GM12872 (cell line): ENCODE measurements around the gene ARL6IP6.

Experiments used
- TF ChIP-seq, protein P1 (sequence below): IDR thresholded peaks from 3 replicates; pipeline ENCODE4 v1.5.1; 2011; ENCODE audit warnings: low read depth, mild to moderate bottlenecking, low read length, moderate library complexity; ENCODE audit not compliant: insufficient read depth

Gene ARL6IP6

DNA sequence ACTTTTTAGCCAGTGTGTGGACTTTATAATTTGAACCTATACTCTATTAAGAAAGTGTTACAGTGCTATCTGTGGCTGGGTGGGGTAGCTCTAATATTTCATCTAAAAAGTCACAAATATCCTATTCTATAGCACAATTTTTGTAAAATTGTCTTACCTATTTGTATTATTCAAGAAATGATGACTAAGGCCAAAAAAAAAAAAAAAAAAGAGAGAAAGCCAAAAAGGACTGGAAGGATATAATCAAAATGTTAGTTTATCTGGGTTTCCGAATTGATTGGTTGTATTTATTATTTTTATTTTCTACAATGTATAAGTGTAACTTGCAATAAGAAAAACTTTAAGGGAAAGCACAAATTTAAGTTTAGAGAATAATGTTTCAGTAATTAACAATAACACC, 5.5 kb downstream of the ARL6IP6 start:
- TF ChIP-seq, protein P1, sequence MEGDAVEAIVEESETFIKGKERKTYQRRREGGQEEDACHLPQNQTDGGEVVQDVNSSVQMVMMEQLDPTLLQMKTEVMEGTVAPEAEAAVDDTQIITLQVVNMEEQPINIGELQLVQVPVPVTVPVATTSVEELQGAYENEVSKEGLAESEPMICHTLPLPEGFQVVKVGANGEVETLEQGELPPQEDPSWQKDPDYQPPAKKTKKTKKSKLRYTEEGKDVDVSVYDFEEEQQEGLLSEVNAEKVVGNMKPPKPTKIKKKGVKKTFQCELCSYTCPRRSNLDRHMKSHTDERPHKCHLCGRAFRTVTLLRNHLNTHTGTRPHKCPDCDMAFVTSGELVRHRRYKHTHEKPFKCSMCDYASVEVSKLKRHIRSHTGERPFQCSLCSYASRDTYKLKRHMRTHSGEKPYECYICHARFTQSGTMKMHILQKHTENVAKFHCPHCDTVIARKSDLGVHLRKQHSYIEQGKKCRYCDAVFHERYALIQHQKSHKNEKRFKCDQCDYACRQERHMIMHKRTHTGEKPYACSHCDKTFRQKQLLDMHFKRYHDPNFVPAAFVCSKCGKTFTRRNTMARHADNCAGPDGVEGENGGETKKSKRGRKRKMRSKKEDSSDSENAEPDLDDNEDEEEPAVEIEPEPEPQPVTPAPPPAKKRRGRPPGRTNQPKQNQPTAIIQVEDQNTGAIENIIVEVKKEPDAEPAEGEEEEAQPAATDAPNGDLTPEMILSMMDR, result no peak

DNA sequence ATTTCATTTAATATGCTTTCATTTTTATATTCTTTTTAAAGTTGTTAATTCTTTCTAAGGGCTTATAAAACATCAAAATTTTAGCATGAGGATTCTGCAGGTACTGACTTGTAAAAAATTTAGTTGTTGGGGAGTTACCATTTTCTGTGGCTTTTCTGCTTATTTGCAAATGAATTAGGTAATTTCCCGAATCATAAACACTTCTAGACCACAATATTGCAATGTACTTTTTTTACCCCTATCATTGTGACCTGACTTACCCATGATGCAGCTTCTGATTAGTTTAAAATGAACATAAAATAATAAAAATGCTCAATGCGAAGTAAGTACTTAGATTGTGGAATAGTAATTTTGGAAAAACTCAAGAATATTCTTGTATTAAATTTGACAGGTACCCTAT, 11.4 kb downstream of the ARL6IP6 start:
- TF ChIP-seq, protein P1, result no peak

DNA sequence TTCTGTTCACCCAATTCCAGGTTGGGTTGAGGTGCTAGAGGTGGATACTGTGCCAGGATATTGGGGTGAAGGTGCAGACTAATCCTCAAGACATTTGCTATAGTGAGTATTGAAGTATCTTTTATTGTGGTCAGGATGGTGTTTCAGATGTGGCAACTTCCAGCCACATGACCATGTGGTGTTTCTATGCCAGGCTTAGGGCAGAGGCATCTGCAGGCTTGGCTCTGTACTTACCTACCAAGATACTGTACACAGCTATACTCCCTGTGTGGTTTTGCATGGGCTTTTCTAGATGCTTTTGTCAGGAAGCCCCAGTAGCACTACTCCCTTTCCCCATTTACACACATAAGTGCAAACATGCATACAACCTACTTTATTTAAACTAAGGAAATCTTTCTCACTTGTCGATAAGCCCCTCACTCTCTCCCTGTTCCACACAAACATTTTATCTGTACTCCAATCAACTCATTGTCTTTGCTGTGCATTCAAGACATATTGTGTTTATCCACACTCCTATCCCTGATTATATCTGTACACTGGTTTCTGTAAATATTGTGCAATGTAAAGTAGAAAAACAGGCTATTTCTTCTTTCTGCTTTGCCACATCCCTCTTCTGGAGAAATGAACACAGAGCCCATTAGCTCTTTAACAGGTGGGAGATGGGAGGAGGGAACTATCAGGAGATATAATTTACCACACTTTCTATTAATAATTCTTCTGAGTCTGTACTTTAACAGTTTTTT, 12.3 kb downstream of the ARL6IP6 start:
- TF ChIP-seq, protein P1, result no peak

DNA sequence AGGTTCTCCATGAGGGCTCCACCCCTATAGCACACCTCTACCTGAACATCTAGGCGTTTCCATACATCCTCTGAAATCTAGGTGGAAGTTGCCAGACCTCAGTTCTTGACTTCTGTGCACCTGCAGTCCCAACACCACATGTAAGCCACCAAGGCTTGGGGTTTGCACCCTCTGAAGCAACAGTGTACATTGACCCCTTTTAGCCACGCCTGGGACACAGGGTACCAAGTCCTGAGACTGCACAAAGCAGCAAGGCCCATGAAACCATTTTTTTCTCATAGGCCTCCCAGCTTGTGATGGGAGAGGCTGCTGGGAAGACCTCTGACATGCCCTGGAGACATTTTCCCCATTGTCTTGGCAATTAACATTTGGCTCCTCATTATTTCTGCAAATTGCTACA, 20.0 kb downstream of the ARL6IP6 start:
- TF ChIP-seq, protein P1, result no peak

DNA sequence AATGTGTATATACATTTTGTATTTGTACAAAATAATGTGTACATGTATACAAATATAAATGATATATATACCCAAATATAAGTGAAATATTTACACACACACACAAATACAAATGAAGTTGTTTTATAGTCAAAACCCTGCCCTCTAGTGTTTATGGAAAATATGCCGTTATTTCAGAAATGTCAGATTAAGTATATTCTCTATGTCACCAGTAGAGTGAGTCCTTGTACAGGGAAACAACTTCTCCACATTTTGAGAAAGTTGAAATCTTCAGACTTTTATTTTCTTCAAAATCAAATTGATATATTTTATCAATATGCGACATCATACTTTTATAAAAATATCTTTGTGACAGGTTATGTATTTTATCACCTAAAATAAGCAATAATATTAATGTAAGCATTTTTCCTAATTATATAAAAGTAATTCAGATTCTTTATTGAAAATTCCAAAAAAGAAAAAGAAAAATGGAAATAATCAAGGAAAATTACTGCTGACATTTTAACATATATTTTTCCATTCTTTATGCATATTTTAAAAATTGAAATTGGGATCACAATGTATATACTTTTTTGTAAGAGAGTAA, 22.4 kb downstream of the ARL6IP6 start:
- TF ChIP-seq, protein P1, result peak; percentile 64

DNA sequence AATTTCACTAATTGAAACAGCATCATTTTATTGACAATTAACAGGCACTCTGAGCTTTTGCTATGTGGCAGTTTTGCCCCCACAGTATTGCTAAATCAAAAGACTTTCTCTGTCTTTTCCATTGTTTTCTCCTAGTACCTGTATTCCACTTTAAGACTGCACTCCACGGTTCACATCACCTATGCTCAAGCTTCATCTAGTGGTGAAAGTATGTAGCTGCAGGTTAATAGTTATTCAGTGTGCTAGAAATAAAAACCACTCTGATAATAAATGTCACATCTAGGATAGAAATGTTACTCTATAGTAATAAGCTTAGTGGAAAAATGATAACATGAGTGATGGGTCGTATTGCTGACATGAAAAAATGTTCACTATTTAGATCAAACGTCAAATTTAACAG, 24.6 kb downstream of the ARL6IP6 start:
- TF ChIP-seq, protein P1, result peak; percentile 61

DNA sequence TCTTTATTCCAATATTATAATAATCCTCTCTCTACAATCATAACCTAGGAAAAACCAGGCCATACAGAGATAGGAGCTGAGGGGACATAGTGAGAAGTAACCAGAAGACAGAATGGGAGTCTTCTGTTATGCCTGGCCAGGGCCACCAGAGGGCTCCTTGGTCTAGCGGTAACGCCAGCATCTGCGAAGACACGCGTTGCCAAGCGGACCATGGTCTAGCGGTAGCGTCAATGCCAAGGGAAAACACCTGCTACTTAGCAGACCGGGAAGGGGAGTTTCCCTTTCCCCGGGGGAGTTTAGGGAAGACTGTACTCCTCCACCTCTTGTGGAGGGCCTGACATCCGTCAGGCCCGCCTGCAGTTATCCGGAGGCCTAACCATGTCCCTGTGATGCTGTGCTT, 36.6 kb downstream of the ARL6IP6 start:
- TF ChIP-seq, protein P1, result no peak
